HL-60 (cell line): ENCODE results near the gene LRRC8E.

ENCODE experiments used
- CTCF ChIP-seq: IDR thresholded peaks from one replicate; pipeline ENCODE4 v1.5.1; 2011; ENCODE audit warnings: low read length, control low read depth, inconsistent platforms; ENCODE audit not compliant: insufficient read depth
- GABPA ChIP-seq: IDR thresholded peaks from 2 replicates; pipeline ENCODE4 v1.6.1; 2012; ENCODE audit warnings: low read depth
- POLR2AphosphoS5 ChIP-seq: IDR thresholded peaks from 2 replicates; pipeline ENCODE4 v1.6.1; 2012; ENCODE audit warnings: low read depth
- REST ChIP-seq: IDR thresholded peaks from 2 replicates; pipeline ENCODE4 v1.6.1; 2012; ENCODE audit warnings: low read depth; ENCODE audit not compliant: insufficient replicate concordance
- SPI1 ChIP-seq: IDR thresholded peaks from 2 replicates; pipeline ENCODE4 v1.6.1; 2012; ENCODE audit warnings: low read depth, mild to moderate bottlenecking, borderline replicate concordance

GRCh38 chr19:7849631-7849999 lies 38.7 kb upstream of the LRRC8E start:
- no peak for TF ChIP-seq CTCF
- no peak for TF ChIP-seq POLR2AphosphoS5
- no peak for TF ChIP-seq REST
- no peak for TF ChIP-seq SPI1
- no peak for TF ChIP-seq GABPA
